Endothelial cell of umbilical vein (primary cell): ENCODE results near the gene PLD1. TPM values are rescaled to one million over a fixed set of nuclear protein-coding genes. Genes with fewer than 3 reads are reported as not detected.

Experiments used
- BruUV-seq: library from RNA; stranded (reverse); fragments of 400-500 nt; replicated peaks from 2 replicates; lab custom pipeline; 2021; lab: Mats Ljungman, UMichigan
- CTCF ChIA-PET: fragments of 300-600, 350-600 bp; sonication (Branson Sonifier 250); formaldehyde crosslinking; loops from one replicate; lab custom pipeline; 2021; ENCODE audit warnings: antibody characterized with exemption, inconsistent platforms; lab: Charles Lee
- POLR2A ChIA-PET: fragments of 300-600, 350-600 bp; sonication (Branson Sonifier 250); formaldehyde crosslinking; loops from one replicate; lab custom pipeline; 2021; ENCODE audit warnings: antibody characterized with exemption, inconsistent platforms; lab: Charles Lee
- DNase-seq: peaks from one replicate; pipeline ENCODE4 v3.0.0-alpha.2; 2011; ENCODE audit warnings: low read depth, low spot score
- FAIRE-seq: peaks from 2 replicates; lab custom pipeline; 2011; peaks lifted over from hg19 to GRCh38; lab: Jason Lieb, UNC
- H2AFZ ChIP-seq: 2 replicates; pipeline ENCODE4 v1.6.0; 2012; ENCODE audit warnings: low read depth, low read length, control low read depth, inconsistent platforms
- H3K27ac ChIP-seq: 2 replicates; pipeline ENCODE4 v1.5.1; 2011; ENCODE audit warnings: low read depth, mild to moderate bottlenecking, control low read depth, low read length, moderate library complexity; ENCODE audit not compliant: insufficient read depth
- H3K27me3 ChIP-seq, 2 experiments: 2 replicates each; pipeline versions ENCODE4 v1.6.0 to v1.6.1; 2011; ENCODE audit warnings: low read length in 2 of 2, mixed read lengths in 1 of 2; ENCODE audit not compliant: control insufficient read depth in 2 of 2, insufficient read depth in 2 of 2
- H3K36me3 ChIP-seq, 2 experiments: 2 replicates in 1 of 2; 3 replicates in 1 of 2; pipeline ENCODE4 v1.5.1; 2011; ENCODE audit warnings: low read length in 2 of 2, mild to moderate bottlenecking in 1 of 2, moderate library complexity in 1 of 2; ENCODE audit not compliant: control insufficient read depth in 2 of 2, insufficient read depth in 2 of 2; ENCODE audit errors: extremely low read depth in 1 of 2
- H3K4me1 ChIP-seq: 3 replicates; pipeline ENCODE4 v1.5.1; 2011; ENCODE audit warnings: mild to moderate bottlenecking, low read length; ENCODE audit not compliant: control insufficient read depth, insufficient read depth; ENCODE audit errors: extremely low read depth
- H3K4me2 ChIP-seq: 2 replicates; pipeline ENCODE4 v1.6.1; 2011; ENCODE audit warnings: low read length, control low read depth, mixed read lengths; ENCODE audit not compliant: insufficient read depth
- H3K4me3 ChIP-seq, 3 experiments: fragments of 200-600 bp in 1 of 3; sonication (generic), shearing (Covaris generic) in 1 of 3; replicated peaks in 1 of 3; 2 replicates each; pipeline ENCODE4 v1.5.1; 2011 to 2016; ENCODE audit warnings: control low read depth in 3 of 3, low read length in 3 of 3, mild to moderate bottlenecking in 2 of 3, inconsistent platforms in 1 of 3, low read depth in 1 of 3, moderate library complexity in 1 of 3; ENCODE audit not compliant: insufficient read depth in 1 of 3
- H3K79me2 ChIP-seq: 2 replicates; pipeline ENCODE4 v1.6.0; 2012; ENCODE audit warnings: low read length, inconsistent platforms; ENCODE audit not compliant: control insufficient read depth, insufficient read depth
- H3K9ac ChIP-seq: replicated peaks from 2 replicates; pipeline ENCODE3; 2011; ENCODE audit warnings: low read length, control low read depth; ENCODE audit not compliant: insufficient read depth; ENCODE audit errors: extremely low read depth
- H3K9me1 ChIP-seq: replicated peaks from 3 replicates; pipeline ENCODE4 v1.6.0; 2011; ENCODE audit warnings: mild to moderate bottlenecking, low read length; ENCODE audit not compliant: control insufficient read depth, insufficient read depth; ENCODE audit errors: extremely low read depth
- H3K9me3 ChIP-seq: replicated peaks from 2 replicates; pipeline ENCODE4 v1.5.1; 2012; ENCODE audit warnings: low read length, inconsistent platforms; ENCODE audit not compliant: control insufficient read depth, insufficient read depth
- H4K20me1 ChIP-seq: replicated peaks from 2 replicates; pipeline ENCODE3; 2011; ENCODE audit warnings: mild to moderate bottlenecking, low read length; ENCODE audit not compliant: control insufficient read depth, insufficient read depth; ENCODE audit errors: extremely low read depth
- EZH2 ChIP-seq: IDR thresholded peaks from 2 replicates; pipeline ENCODE4 v1.6.1; 2012; ENCODE audit warnings: borderline replicate concordance, low read depth, mild to moderate bottlenecking, moderate library complexity, low read length, inconsistent platforms; ENCODE audit not compliant: severe bottlenecking
- FOS ChIP-seq: IDR thresholded peaks from 2 replicates; pipeline ENCODE4 v1.6.1; 2011; ENCODE audit warnings: mild to moderate bottlenecking, low read length, moderate library complexity, borderline replicate concordance; ENCODE audit not compliant: insufficient read depth
- GATA2 ChIP-seq: IDR thresholded peaks from 2 replicates; pipeline ENCODE4 v1.7.0; 2011; ENCODE audit warnings: low read depth, mild to moderate bottlenecking, moderate library complexity, mixed read lengths, low read length; ENCODE audit not compliant: insufficient read length, insufficient read depth
- JUN ChIP-seq: IDR thresholded peaks from 2 replicates; pipeline ENCODE4 v1.6.1; 2011; ENCODE audit warnings: borderline replicate concordance, low read depth; ENCODE audit not compliant: insufficient read length, insufficient read depth
- MYC ChIP-seq: IDR thresholded peaks from one replicate; pipeline ENCODE4 v1.6.1; 2011; ENCODE audit warnings: mild to moderate bottlenecking, low read depth, low read length
- POLR2A ChIP-seq: IDR thresholded peaks from 2 replicates; pipeline ENCODE4 v1.6.1; 2012; ENCODE audit warnings: low read depth, mild to moderate bottlenecking, control low read depth, low read length
- POLR2AphosphoS5 ChIP-seq: IDR thresholded peaks from 2 replicates; pipeline ENCODE4 v1.6.1; 2012; ENCODE audit warnings: low read depth, mild to moderate bottlenecking, control low read depth, low read length, moderate library complexity; ENCODE audit not compliant: insufficient read depth
- dilution Hi-C: fragments of 300-500 bp; cut with MboI; formaldehyde crosslinking; loops from one replicate; pipeline ENCODE4 v1.15.0; 2019; ENCODE audit warnings: low sequenced_read_pairs; ENCODE audit not compliant: extremely low pct_ligation_motif_present
- intact Hi-C: fragments of 100-400 bp; cut with micrococcal nuclease; formaldehyde crosslinking; loops from one replicate; pipeline ENCODE4 v1.10.0; 2022
- polyA plus RNA-seq, 4 experiments: library from polyadenylated mRNA; depleted of rRNA in 3 of 4; stranded (reverse) in 3 of 4; unstranded in 1 of 4; fragments of >200 nt; gene quantifications; 2 replicates each; pipeline versions ENCODE4 v1.2.1 to v1.2.3, GENCODE V29; 2011 to 2012; ENCODE audit warnings: missing spikeins in 1 of 4
- total RNA-seq: library from RNA; stranded (reverse); gene quantifications from 2 replicates; pipeline ENCODE4 v1.2.3, GENCODE V29; 2021
- TF ChIP-seq, protein P1 (sequence below): IDR thresholded peaks from 2 replicates; pipeline ENCODE4 v1.6.1; 2011; ENCODE audit not compliant: insufficient read depth, insufficient read length
- TF ChIP-seq, protein P2 (sequence below), 2 donors: IDR thresholded peaks; 1 replicate in 1 of 2; 2 replicates in 1 of 2; pipeline ENCODE4 v1.5.1; 2011; ENCODE audit warnings: low read length in 2 of 2, mild to moderate bottlenecking in 2 of 2, moderate library complexity in 2 of 2, control low read depth in 1 of 2, inconsistent platforms in 1 of 2, low read depth in 1 of 2; ENCODE audit not compliant: insufficient read depth in 1 of 2; ENCODE audit errors: extremely low read depth in 1 of 2

Gene PLD1
- total and polyA plus RNA-seq, 2 donors (not counting 3 experiments of a cell fraction or from before 2014, with no cell fraction given), result 42.0 to 108 TPM

DNA sequence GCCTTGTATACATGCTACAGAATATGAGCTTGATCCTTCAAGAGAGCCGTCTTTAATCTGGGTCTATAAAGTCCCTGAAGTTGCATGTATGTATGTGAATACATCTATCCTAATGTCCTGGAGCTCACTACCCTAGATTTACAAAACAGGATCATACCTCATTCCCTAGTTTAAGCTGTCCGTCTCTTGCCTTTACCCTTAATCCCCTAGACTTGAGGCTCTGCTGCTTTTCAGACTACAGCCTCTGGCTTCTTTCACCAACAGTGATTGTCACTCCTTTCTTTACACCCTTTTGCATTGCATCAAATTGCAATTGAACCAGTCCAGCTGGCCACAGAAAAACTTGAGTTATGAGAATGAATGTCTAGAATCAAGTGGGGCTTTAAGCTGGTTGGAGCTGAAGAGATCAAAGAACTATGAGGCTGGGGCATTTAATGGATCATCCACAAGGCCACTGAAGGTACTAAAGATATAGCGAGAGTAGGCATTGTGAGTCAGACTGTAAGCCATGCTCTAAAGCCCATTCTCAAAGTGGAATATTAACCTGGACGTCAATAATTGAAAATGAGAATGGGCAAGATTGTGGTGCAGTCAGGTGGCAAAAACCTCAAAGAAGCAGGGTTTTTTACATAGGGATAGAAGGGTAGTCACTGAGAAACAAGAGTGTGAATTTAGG lies 12.3 kb upstream of the PLD1 start:
- CTCF ChIA-PET, result interaction anchor here (1.1 to 1.4 kb wide), 4 partner anchors 11 to 31 kb away, joined by 3 to 6 read pairs (median 4); partner anchors contain the start of gene PLD1
- DNase-seq (no peak), FAIRE-seq (no peak)
- Histone ChIP-seq H3K9ac (no peak overlapping the region), H3K27me3 (no peaks in the 10 kb centered on the region), H3K9me3 (no peaks in the 10 kb centered on the region), H3K79me2 (no peaks in the 10 kb centered on the region), H3K36me3 (no peaks in the 10 kb centered on the region), H3K9me1 (no peaks in the 10 kb centered on the region), H2AFZ (no peak overlapping the region), H3K4me1 (peaks cover 17% of the 10 kb centered on the region), H3K27ac (no peak overlapping the region), H3K4me2 (no peak overlapping the region), H3K4me3 (no peak overlapping the region), H4K20me1 (no peaks in the 10 kb centered on the region)
- TF ChIP-seq EZH2 (no peak), POLR2A (no peak), MYC (no peak), POLR2AphosphoS5 (no peak), FOS (no peak), GATA2 (no peak), JUN (no peak)
- TF ChIP-seq, protein P1, sequence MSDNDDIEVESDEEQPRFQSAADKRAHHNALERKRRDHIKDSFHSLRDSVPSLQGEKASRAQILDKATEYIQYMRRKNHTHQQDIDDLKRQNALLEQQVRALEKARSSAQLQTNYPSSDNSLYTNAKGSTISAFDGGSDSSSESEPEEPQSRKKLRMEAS, result no peak
- TF ChIP-seq, protein P2, sequence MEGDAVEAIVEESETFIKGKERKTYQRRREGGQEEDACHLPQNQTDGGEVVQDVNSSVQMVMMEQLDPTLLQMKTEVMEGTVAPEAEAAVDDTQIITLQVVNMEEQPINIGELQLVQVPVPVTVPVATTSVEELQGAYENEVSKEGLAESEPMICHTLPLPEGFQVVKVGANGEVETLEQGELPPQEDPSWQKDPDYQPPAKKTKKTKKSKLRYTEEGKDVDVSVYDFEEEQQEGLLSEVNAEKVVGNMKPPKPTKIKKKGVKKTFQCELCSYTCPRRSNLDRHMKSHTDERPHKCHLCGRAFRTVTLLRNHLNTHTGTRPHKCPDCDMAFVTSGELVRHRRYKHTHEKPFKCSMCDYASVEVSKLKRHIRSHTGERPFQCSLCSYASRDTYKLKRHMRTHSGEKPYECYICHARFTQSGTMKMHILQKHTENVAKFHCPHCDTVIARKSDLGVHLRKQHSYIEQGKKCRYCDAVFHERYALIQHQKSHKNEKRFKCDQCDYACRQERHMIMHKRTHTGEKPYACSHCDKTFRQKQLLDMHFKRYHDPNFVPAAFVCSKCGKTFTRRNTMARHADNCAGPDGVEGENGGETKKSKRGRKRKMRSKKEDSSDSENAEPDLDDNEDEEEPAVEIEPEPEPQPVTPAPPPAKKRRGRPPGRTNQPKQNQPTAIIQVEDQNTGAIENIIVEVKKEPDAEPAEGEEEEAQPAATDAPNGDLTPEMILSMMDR (IDR thresholded peaks at IDR 0.05; ENCODE audit: extremely low read depth in 1 of 2, insufficient read depth in 1 of 2, low read depth in 1 of 2, low read length in 2 of 2), result no peak
- BruUV-seq, result no TSS peak
- intact Hi-C loops (no loop called here), dilution Hi-C loops (no loop called here)
- POLR2A ChIA-PET, result no interaction called here
